Peyer's patch (tissue), 4 donors: ENCODE measurements around the gene CLEC4G.

Experiments used
- POLR2A ChIP-seq, 2 donors: fragments of 450-650 bp; IDR thresholded peaks; one replicate each; pipeline ENCODE4 v1.5.1; 2017; ENCODE audit warnings: antibody characterized with exemption in 2 of 2, mild to moderate bottlenecking in 2 of 2, moderate library complexity in 2 of 2
- TF ChIP-seq, protein P1 (sequence below), 6 experiments: fragments of 450-650 bp in 4 of 6; fragments of 200-600 bp in 2 of 6; sonication (generic) in 1 of 6; IDR thresholded peaks; one replicate each; pipeline ENCODE4 v1.5.1; 2017 to 2019; ENCODE audit warnings: antibody characterized with exemption in 6 of 6, mild to moderate bottlenecking in 3 of 6, moderate library complexity in 1 of 6

DNA sequence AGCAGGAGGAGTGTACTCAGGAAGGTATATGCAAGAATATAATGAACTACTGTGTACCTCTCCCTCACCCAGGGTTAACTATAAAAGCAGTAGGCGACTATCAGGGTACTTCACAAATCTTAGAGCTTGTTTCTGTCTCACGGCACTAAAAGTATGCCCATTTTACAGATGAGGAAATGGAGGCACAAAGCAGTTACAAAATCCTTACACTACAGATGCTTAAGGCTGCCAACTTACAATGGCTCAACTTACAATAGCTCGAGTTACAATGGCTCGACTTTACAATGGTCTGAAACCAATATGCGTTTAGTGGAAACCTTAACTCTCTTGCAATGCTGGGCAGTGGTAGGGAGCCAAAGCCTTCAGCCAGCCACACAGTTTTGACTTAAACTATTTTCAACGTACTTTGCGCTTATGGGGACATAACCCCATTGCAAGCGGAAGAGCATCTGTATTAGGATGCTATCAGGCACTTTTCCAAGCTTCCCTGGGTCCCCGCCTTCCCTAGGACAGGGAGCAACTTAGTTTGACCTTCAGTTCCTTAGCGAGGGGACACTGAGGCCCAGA is 34.1 kb downstream of the CLEC4G start:
- TF ChIP-seq, protein P1, sequence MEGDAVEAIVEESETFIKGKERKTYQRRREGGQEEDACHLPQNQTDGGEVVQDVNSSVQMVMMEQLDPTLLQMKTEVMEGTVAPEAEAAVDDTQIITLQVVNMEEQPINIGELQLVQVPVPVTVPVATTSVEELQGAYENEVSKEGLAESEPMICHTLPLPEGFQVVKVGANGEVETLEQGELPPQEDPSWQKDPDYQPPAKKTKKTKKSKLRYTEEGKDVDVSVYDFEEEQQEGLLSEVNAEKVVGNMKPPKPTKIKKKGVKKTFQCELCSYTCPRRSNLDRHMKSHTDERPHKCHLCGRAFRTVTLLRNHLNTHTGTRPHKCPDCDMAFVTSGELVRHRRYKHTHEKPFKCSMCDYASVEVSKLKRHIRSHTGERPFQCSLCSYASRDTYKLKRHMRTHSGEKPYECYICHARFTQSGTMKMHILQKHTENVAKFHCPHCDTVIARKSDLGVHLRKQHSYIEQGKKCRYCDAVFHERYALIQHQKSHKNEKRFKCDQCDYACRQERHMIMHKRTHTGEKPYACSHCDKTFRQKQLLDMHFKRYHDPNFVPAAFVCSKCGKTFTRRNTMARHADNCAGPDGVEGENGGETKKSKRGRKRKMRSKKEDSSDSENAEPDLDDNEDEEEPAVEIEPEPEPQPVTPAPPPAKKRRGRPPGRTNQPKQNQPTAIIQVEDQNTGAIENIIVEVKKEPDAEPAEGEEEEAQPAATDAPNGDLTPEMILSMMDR (IDR thresholded peaks at IDR 0.05) = no peak
- TF ChIP-seq POLR2A (IDR thresholded peaks at IDR 0.05) = no peak
